A549 (cell line): ENCODE results near the gene GC.

Experiments
- CTCF ChIP-seq: fragments of >200 bp; sonication (Bioruptor Twin); formaldehyde crosslinking; IDR thresholded peaks from 3 replicates; pipeline ENCODE4 v1.5.1; 2016
- EP300 ChIP-seq, 2 experiments: fragments of >200 bp; sonication (Bioruptor Twin); formaldehyde crosslinking; IDR thresholded peaks; 2 replicates in 1 of 2; 3 replicates in 1 of 2; pipeline ENCODE4 v1.6.1; 2016 to 2017
- HOXA7 ChIP-seq: fragments of 250-450 bp; sonication (Bioruptor Pico); IDR thresholded peaks from 2 replicates; pipeline ENCODE4 v1.5.0; 2020; ENCODE audit warnings: mild to moderate bottlenecking, moderate library complexity
- POLR2A ChIP-seq: IDR thresholded peaks from 2 replicates; pipeline ENCODE4 v1.6.1; 2012; ENCODE audit warnings: mild to moderate bottlenecking, low read length
- SMC3 ChIP-seq: fragments of >200 bp; sonication (Bioruptor Twin); formaldehyde crosslinking; IDR thresholded peaks from 3 replicates; pipeline ENCODE4 v1.6.1; 2018; ENCODE audit warnings: inconsistent platforms
- SREBF2 ChIP-seq: fragments of 450-650 bp; IDR thresholded peaks from 2 replicates; pipeline ENCODE4 v1.6.1; 2014; ENCODE audit warnings: mild to moderate bottlenecking, moderate library complexity
- USF2 ChIP-seq: fragments of 450-650 bp; IDR thresholded peaks from 2 replicates; pipeline ENCODE4 v1.6.1; 2014; ENCODE audit warnings: antibody characterized with exemption
- ZNF302 ChIP-seq: fragments of 250-450 bp; sonication (Bioruptor Pico); IDR thresholded peaks from 2 replicates; pipeline ENCODE4 v1.9.0; 2021; ENCODE audit warnings: inconsistent platforms, mild to moderate bottlenecking, moderate library complexity
- TF ChIP-seq, protein P1 (sequence below): fragments of 250-450 bp; sonication (Bioruptor Pico); IDR thresholded peaks from 2 replicates; pipeline ENCODE4 v1.5.0; 2021; ENCODE audit warnings: mild to moderate bottlenecking, moderate library complexity, borderline replicate concordance
- TF ChIP-seq, protein P2 (sequence below): IDR thresholded peaks from 2 replicates; pipeline ENCODE4 v1.6.1; 2012

DNA sequence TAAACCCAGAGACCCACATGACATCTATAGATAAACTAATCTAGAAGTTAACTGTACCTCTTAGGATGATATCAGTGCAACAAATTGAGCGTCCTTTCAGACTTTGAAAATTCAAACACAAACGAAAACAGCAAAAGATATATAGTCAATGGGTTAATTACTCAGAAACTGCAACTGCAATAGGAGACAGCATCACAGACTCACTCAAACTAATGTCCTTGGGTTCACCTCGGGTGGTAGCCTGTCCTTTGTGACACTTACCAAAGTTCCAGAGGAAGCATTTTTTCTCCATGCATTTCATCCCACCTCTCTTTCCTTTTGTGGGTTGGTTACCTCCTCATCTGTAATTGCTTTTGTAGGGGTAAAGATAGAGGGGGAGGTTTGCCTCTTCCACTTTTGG lies 9.7 kb downstream of the GC start:
- TF ChIP-seq CTCF (no peak), SMC3 (no peak), POLR2A (no peak), USF2 (no peak), EP300 (IDR thresholded peaks at IDR 0.05) (no peak), HOXA7 (CRISPR knock-in tag) (no peak), ZNF302 (CRISPR knock-in tag) (no peak), SREBF2 (no peak)
- TF ChIP-seq, protein P1, sequence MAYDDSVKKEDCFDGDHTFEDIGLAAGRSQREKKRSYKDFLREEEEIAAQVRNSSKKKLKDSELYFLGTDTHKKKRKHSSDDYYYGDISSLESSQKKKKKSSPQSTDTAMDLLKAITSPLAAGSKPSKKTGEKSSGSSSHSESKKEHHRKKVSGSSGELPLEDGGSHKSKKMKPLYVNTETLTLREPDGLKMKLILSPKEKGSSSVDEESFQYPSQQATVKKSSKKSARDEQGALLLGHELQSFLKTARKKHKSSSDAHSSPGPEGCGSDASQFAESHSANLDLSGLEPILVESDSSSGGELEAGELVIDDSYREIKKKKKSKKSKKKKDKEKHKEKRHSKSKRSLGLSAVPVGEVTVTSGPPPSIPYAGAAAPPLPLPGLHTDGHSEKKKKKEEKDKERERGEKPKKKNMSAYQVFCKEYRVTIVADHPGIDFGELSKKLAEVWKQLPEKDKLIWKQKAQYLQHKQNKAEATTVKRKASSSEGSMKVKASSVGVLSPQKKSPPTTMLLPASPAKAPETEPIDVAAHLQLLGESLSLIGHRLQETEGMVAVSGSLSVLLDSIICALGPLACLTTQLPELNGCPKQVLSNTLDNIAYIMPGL (CRISPR knock-in tag): no peak
- TF ChIP-seq, protein P2, sequence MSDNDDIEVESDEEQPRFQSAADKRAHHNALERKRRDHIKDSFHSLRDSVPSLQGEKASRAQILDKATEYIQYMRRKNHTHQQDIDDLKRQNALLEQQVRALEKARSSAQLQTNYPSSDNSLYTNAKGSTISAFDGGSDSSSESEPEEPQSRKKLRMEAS: no peak
